Fibroblast of the conjunctiva (primary cell): Measurements from ENCODE around the gene CD93.
A peak's percentile ranks its signal among the peaks of the same experiment; 100 is the strongest.

ENCODE experiments used
- DNase-seq: peaks from one replicate; pipeline ENCODE4 v3.0.0-alpha.2; 2010; ENCODE audit warnings: low read depth

CD93 gene

GRCh38 chr20:23082846-23083552 lies 3.1 kb downstream of the CD93 start:
- no peak for DNase-seq

- DNase-seq = no peak
Measured at GRCh38 chr20:23081263-23081819, 4.8 kb downstream of the CD93 start.

GRCh38 chr20:23080521-23080920 lies 5.6 kb downstream of the CD93 start:
- no peak for DNase-seq

GRCh38 chr20:23079926-23080325 lies 6.2 kb downstream of the CD93 start:
- no peak for DNase-seq

GRCh38 chr20:23079016-23079351 lies 7.1 kb downstream of the CD93 start:
- DNase-seq = no peak

- DNase-seq = peak; percentile 13
Measured at GRCh38 chr20:23078351-23079015, 7.6 kb downstream of the CD93 start.

GRCh38 chr20:23077277-23077676 lies 8.8 kb downstream of the CD93 start:
- no peak for DNase-seq

- no peak for DNase-seq
Measured at GRCh38 chr20:23074052-23074451, 12.1 kb downstream of the CD93 start.

- no peak for DNase-seq
Measured at GRCh38 chr20:23072892-23073586, 13.1 kb downstream of the CD93 start.

- DNase-seq = no peak
Measured at GRCh38 chr20:23071996-23072395, 14.1 kb downstream of the CD93 start.

- DNase-seq = no peak
Measured at GRCh38 chr20:23071398-23071797, 14.7 kb downstream of the CD93 start.

GRCh38 chr20:23069108-23069507 lies 17.0 kb downstream of the CD93 start:
- no peak for DNase-seq

GRCh38 chr20:23068283-23068682 lies 17.8 kb downstream of the CD93 start:
- no peak for DNase-seq

- no peak for DNase-seq
Measured at GRCh38 chr20:23066772-23067171, 19.4 kb downstream of the CD93 start.

- no peak for DNase-seq
Measured at GRCh38 chr20:23065266-23066201, 20.6 kb downstream of the CD93 start.

- DNase-seq = no peak
Measured at GRCh38 chr20:23063581-23063980, 22.5 kb downstream of the CD93 start.

GRCh38 chr20:23063168-23063567 lies 23.0 kb downstream of the CD93 start:
- DNase-seq = no peak

- DNase-seq = no peak
Measured at GRCh38 chr20:23062632-23063031, 23.5 kb downstream of the CD93 start.

GRCh38 chr20:23061734-23062561 lies 24.2 kb downstream of the CD93 start:
- DNase-seq = peak; percentile 23

GRCh38 chr20:23061262-23061661 lies 24.9 kb downstream of the CD93 start:
- DNase-seq = no peak

- DNase-seq = no peak
Measured at GRCh38 chr20:23060629-23061028, 25.5 kb downstream of the CD93 start.
